ENCODE measurements around the gene TMEM237.

TMEM237 gene

DNA sequence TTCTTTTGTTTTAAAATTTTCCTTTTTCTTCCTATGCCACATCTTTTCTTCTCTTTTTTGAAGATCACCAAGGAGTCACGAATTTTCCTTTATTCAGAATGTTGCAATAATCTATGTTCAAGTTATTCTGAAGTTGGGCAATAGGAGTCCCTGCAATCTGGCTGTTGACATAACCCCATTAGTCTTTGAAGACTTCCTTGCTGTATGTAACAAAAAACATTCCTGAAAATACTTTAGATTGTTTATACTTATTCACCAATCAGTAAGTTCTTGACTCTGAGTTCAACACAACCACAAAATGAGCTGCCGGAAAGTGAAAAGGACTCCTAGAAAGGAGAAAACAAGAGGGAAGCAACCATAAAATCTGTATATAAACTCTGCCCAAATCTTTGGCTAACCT, 62.8 kb downstream of the TMEM237 start:
- no peak overlapping the region for H3K27ac ChIP-seq
- TF ChIP-seq, protein P1, sequence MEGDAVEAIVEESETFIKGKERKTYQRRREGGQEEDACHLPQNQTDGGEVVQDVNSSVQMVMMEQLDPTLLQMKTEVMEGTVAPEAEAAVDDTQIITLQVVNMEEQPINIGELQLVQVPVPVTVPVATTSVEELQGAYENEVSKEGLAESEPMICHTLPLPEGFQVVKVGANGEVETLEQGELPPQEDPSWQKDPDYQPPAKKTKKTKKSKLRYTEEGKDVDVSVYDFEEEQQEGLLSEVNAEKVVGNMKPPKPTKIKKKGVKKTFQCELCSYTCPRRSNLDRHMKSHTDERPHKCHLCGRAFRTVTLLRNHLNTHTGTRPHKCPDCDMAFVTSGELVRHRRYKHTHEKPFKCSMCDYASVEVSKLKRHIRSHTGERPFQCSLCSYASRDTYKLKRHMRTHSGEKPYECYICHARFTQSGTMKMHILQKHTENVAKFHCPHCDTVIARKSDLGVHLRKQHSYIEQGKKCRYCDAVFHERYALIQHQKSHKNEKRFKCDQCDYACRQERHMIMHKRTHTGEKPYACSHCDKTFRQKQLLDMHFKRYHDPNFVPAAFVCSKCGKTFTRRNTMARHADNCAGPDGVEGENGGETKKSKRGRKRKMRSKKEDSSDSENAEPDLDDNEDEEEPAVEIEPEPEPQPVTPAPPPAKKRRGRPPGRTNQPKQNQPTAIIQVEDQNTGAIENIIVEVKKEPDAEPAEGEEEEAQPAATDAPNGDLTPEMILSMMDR (conservative IDR thresholded peaks at IDR 0.05): no peak

DNA sequence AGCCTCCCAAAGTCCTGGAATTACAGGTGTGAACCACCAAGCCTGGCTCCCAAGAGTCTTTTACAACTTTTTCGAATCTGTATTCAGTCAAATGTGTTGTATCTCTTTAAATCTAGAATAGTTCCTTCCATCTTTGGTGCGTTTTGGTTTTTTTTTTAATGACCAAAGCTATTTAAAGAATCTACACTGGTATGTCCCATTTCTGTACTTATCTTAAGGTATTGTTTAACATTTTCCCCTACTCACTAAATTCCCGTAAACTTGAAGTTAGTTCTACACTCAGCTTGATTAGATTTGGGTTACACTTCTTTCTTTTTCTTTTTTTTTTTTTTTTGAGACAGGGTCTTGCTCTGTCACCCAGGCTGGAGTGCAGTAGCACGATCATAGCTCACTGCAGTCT, 63.8 kb downstream of the TMEM237 start:
- H3K27ac ChIP-seq: no peak overlapping the region
- TF ChIP-seq, protein P1 (conservative IDR thresholded peaks at IDR 0.05): no peak

GRCh38 chr2:201575971-201576370, 67.3 kb downstream of the TMEM237 start:
- H3K27ac ChIP-seq: no peak overlapping the region
- TF ChIP-seq, protein P1 (conservative IDR thresholded peaks at IDR 0.05): no peak

- TF ChIP-seq, protein P1 (conservative IDR thresholded peaks at IDR 0.05): no peak
Measured at GRCh38 chr2:201574766-201575165, 68.5 kb downstream of the TMEM237 start.

GRCh38 chr2:201572846-201573508, 70.3 kb downstream of the TMEM237 start:
- TF ChIP-seq, protein P1 (conservative IDR thresholded peaks at IDR 0.05): no peak
- H3K27ac ChIP-seq: no peak overlapping the region

More at GRCh38 chr2:201574766-201575165, 68.5 kb downstream of the TMEM237 start:
- H3K27ac ChIP-seq: no peak overlapping the region

All from VCaP (cell line).